Right ventricle myocardium superior (tissue), 1 donor: ENCODE measurements around the gene CYP4A22. TPM values are rescaled to one million over a fixed set of nuclear protein-coding genes. Genes with fewer than 3 reads are reported as not detected.

Experiments
- ATAC-seq: fragments of 200-7000 bp; cut with Tn5 transposase; one replicate; pipeline ENCODE4 v1.9.1; 2020; ENCODE audit warnings: mild to moderate bottlenecking; ENCODE audit not compliant: poor library complexity
- DNase-seq: peaks from one replicate; pipeline ENCODE4 v3.0.0-alpha.2; 2020
- intact Hi-C: fragments of 100-400 bp; cut with DNase I; formaldehyde crosslinking; loops from one replicate; pipeline ENCODE4 v1.11.2; 2022
- total RNA-seq: library from RNA; stranded (reverse); fragmentation: NEBNext Ultra II Directional; extraction: Animal tissue kit (Norgen Biotek cat#: 25700); gene quantifications from one replicate; pipeline ENCODE4 v1.2.1, GENCODE V29; 2021
- donor health status: DM: no; HTN: yes; CAD: no; lungs with severe emphysema.

CYP4A22 gene
- total RNA-seq, 1 donor from 2014 or later: 0.16 TPM

GRCh38 chr1:47181095-47181954, 44.1 kb downstream of the CYP4A22 start:
- ATAC-seq (no peak), DNase-seq (no peak)
- intact Hi-C loops: loop anchor here (10.0 kb wide), 1 partner anchor 253 kb away; the partner anchor contains the start of gene FOXD2

DNA sequence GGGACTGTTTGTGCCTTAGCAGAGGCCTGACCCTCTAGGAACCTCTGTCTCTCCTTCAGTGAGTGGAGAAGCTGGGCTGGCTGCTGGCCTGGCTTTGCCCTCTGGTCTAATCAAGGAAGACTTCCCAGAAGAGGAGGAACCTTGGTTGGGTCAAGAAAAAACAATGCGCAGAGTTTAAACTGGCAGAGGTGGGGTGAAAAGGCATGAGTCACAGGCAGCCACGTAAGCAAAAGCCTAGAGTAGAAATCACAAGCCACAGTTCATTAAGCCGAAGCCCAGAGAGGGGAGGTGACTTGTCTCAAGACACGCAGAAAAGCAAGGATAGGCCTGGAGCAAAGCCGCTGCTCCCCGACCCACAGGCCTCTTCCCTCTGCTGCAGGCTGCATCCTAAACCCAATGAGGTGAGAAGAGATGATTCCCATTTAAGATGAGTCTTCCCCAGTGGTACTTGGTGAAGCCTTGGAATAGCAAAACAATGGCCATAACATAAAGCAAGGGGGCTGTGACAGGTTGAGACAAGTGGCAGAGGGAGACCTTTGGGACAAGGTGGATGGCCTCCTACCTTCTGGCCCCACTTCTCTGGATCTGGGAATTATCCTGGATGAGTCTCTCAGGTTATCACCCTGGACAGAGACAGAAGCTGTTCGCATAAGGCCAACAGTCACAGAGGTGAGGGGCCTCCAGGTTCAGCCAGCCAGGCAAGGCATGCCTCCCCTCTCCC, 44.9 kb downstream of the CYP4A22 start:
- intact Hi-C loops: loop anchor here (10.0 kb wide), 1 partner anchor 253 kb away; the partner anchor contains the start of gene FOXD2
- ATAC-seq (no peak), DNase-seq (no peak)

DNA sequence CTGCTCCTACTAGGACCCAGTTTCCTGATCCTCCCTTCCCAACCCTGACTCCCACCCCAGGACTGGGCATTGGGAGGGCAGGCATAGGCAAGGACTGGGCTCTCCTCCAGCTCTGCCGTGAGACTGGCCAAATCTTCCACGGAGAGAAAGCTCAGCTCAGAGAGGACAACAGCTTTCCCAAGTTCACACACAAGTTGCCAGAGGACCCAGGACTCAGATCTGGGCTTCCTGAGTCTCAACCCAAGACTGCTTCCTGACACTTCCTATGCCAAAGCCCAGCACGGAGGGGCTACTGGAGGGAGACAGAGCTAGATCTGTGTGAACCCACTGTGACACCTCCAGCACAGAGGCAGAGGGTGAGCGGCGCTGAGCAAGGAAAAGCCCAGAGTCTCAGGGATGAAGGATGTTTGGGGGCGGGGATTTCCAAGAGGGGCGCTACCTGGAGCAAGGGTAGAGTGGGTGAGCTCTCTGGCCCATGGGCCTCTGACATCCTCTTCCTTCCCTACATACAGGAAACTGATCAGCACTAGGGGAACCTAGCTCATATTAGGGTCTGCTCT, 45.5 kb downstream of the CYP4A22 start:
- DNase-seq (no peak), ATAC-seq (no peak)
- intact Hi-C loops: loop anchor here (10.0 kb wide), 1 partner anchor 252 kb away; the partner anchor contains the start of gene FOXD2

DNA sequence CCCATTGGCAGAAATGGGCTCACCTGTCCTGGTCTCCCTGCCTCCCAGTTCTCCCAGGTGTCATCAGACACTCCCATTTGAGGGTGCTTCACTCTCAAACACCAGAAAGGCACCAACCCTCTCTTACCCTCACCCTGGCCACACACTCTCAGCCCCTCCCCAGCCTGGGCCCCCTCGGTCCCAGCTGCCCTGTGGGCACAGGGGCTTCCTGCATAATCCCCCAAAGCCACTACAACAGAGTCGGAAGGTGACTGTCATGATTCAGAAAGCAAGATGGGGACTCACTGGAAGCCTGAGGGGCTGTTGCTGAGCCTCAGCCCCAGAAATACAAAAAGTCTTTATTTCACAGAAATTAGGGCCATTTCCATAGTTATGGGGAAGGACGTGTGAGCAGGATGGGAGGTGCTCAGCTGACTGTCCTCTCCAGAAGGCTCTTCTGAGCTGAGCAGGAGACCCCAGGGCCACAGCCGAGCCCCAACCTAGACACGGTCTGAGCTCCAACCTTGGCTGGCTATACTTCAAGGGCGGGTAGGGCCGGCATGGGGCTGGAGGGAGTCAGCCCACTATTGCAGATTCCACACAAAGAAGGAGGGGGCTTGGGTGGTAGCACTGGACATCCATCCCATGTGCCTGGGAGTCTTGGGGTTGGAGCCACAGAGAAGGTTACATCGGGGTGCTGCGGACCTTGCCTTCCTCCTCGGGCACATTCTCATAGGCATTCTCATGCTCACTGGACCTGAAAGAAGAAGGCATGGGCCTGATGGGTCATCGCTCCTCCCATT, 46.3 kb downstream of the CYP4A22 start:
- intact Hi-C loops: loop anchor here (10.0 kb wide), 1 partner anchor 251 kb away; the partner anchor contains the start of gene FOXD2
- no peak for ATAC-seq
- no peak for DNase-seq

DNA sequence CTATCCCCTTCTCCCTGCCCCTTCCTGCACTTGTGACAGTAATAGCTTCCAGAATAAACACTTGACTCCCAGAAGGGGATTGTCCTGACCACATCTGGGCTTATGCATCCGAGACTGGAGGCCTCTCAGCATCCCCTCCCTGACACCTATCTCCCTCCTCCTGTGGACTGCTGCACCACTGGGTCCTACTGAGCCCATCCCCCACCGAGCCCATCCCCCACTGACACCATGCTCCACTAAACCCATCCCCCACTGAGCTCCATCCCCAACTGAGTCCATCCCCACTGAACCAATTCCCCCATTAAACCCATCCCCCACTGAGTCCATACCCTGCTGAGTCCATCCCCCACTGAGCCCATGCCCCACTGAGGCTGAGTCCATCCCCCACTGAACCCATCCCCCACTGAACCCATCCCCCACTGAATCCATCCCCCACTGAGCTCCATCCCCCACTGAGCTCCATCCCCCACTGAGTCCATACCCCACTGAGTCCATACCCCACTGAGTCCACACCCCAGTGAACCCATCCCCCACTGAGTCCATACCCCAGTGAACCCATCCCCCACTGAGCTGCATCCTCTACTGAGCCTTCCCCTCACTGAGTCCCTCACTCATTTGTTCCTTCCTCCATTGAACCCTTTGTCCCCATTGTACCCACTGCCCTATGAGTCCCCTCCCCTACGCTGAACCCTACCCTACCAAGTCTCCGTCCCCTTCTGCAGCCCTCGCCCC, 47.0 kb downstream of the CYP4A22 start:
- intact Hi-C loops: loop anchor here (10.0 kb wide), 1 partner anchor 251 kb away; the partner anchor contains the start of gene FOXD2
- DNase-seq: no peak
- ATAC-seq: no peak

GRCh38 chr1:47184822-47185677, 47.8 kb downstream of the CYP4A22 start:
- ATAC-seq (no peak), DNase-seq (no peak)

DNA sequence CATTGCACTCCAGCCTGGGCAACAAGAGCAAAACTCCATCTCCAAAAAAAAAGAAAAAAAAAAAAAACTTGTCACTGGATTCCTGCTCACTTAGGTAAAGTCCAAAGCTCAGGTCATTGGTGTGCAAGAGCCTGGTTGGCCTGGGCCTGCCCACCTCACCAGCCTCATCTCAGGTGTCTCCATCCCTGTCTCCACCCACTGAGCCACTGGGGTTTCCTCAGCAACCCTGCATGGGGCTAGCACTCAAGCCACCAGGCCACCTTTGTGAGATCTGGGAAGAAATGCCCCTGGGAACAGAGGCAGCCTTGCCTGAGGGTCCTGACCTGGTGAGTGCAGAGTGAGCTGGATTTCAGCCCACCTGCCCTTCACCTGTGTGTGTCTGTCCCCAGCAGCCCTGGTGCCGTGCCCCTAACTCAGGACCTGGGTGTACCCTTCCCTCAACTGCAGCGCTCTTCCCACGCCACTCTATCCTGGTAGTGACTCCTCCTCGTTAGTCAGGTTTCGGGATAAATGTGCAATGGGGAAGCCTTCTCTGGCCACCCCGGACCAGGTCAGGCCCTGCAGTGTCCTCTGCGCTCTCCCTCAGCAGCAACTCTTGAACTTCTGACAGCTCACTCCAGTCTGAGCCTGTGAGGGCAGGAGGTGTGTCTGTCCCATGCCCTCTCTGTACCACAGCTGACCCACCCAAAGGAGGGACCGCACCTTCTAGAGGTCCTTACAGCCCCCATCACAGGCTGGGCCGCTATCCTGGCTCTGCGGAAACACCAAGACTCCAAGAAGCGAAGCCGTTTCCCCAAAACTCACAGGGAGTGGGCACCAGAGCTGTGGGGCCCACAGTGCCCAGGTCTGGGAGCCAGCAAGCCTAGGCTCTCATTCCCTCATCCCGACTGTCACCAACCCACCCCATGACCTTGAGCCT, 49.3 kb downstream of the CYP4A22 start:
- DNase-seq: no peak
- intact Hi-C loops: loop anchor here (10.0 kb wide), 1 partner anchor 248 kb away; the partner anchor contains the start of gene FOXD2
- no peak for ATAC-seq

More at GRCh38 chr1:47184822-47185677, 47.8 kb downstream of the CYP4A22 start:
- intact Hi-C loops: loop anchor here (10.0 kb wide), 1 partner anchor 250 kb away; the partner anchor contains the start of gene FOXD2

GRCh38 chr1:47187231-47187925, 50.1 kb downstream of the CYP4A22 start:
- DNase-seq (no peak), ATAC-seq (no peak)
- intact Hi-C loops: loop anchor here (10.0 kb wide), 1 partner anchor 247 kb away; the partner anchor contains the start of gene FOXD2

GRCh38 chr1:47187926-47188250, 50.6 kb downstream of the CYP4A22 start:
- intact Hi-C loops: loop anchor here (10.0 kb wide), 1 partner anchor 247 kb away; the partner anchor contains the start of gene FOXD2
- ATAC-seq (no peak), DNase-seq (no peak)

GRCh38 chr1:47188791-47189785, 51.8 kb downstream of the CYP4A22 start:
- intact Hi-C loops: loop anchor here (10.0 kb wide), 1 partner anchor 246 kb away; the partner anchor contains the start of gene FOXD2
- DNase-seq: no peak
- no peak for ATAC-seq

GRCh38 chr1:47189844-47190508, 52.7 kb downstream of the CYP4A22 start, which contains the start of gene PDZK1IP1:
PDZK1IP1 (minus strand) TSS chr1:47190036; CDS start chr1:47189932, 104 bp downstream.
- intact Hi-C loops: loop anchor here (5.0 to 10.0 kb wide), 2 partner anchors 67 to 245 kb away; partner anchors contain the start of gene FOXD2
- peak; percentile 89 for DNase-seq
- peak; percentile 88 for ATAC-seq

- DNase-seq (no peak), ATAC-seq (no peak)
- intact Hi-C loops: loop anchor here (5.0 kb wide), 1 partner anchor 67 kb away; no protein-coding TSS in a partner anchor
Measured at GRCh38 chr1:47190509-47190855, 53.2 kb downstream of the CYP4A22 start.

GRCh38 chr1:47190857-47191256, 53.6 kb downstream of the CYP4A22 start:
- intact Hi-C loops: loop anchor here (5.0 kb wide), 1 partner anchor 66 kb away; no protein-coding TSS in a partner anchor
- DNase-seq: no peak
- no peak for ATAC-seq
